HepG2 (cell line): ENCODE measurements around the gene ZBTB45. TPM values are rescaled to one million over a fixed set of nuclear protein-coding genes. Genes with fewer than 3 reads are reported as not detected.

Experiments
- HIVEP1 ChIP-seq: sonication (generic); formaldehyde crosslinking; IDR thresholded peaks from 2 replicates; pipeline ENCODE4 v1.4.0; 2020; ENCODE audit warnings: mild to moderate bottlenecking, missing genetic modification reagents
- HNRNPL ChIP-seq: fragments of 200-400 bp; formaldehyde crosslinking; IDR thresholded peaks from 2 replicates; pipeline ENCODE4 v1.6.1; 2017; ENCODE audit warnings: mild to moderate bottlenecking, low read depth, low read length
- MAZ ChIP-seq, 2 experiments: sonication (generic) in 1 of 2; formaldehyde crosslinking in 1 of 2; IDR thresholded peaks; 2 replicates each; pipeline versions ENCODE4 v1.5.0 to v1.6.1; 2012 to 2020; ENCODE audit warnings: low read depth in 2 of 2, mild to moderate bottlenecking in 2 of 2, borderline replicate concordance in 1 of 2, improper control_type of control experiment in 1 of 2, low read length in 1 of 2, missing genetic modification reagents in 1 of 2, moderate library complexity in 1 of 2
- MBD4 ChIP-seq: IDR thresholded peaks from 2 replicates; pipeline ENCODE4 v1.6.1; 2012; ENCODE audit warnings: low read length, inconsistent platforms, borderline replicate concordance
- MTA1 ChIP-seq: sonication (generic); formaldehyde crosslinking; IDR thresholded peaks from 2 replicates; pipeline ENCODE4 v1.4.0; 2020; ENCODE audit warnings: missing genetic modification reagents, mild to moderate bottlenecking, borderline replicate concordance
- NFE2L2 ChIP-seq: fragments of 150-350 bp; IDR thresholded peaks from 2 replicates; pipeline ENCODE4 v1.6.1; 2014; ENCODE audit warnings: low read length
- NFIC ChIP-seq: IDR thresholded peaks from 2 replicates; pipeline ENCODE4 v1.6.1; 2012; ENCODE audit warnings: mild to moderate bottlenecking, low read length, inconsistent platforms
- NPAS2 ChIP-seq: sonication (generic); formaldehyde crosslinking; IDR thresholded peaks from 2 replicates; pipeline ENCODE4 v1.8.0; 2022; ENCODE audit warnings: mild to moderate bottlenecking, missing genetic modification reagents, borderline replicate concordance
- SETDB1 ChIP-seq: sonication (generic); formaldehyde crosslinking; IDR thresholded peaks from 2 replicates; pipeline ENCODE4 v1.5.1; 2020; ENCODE audit warnings: missing genetic modification reagents, mild to moderate bottlenecking, borderline replicate concordance
- TBX3 ChIP-seq: fragments of 450-650 bp; IDR thresholded peaks from 2 replicates; pipeline ENCODE4 v1.6.1; 2017; ENCODE audit warnings: antibody characterized with exemption, mild to moderate bottlenecking, inconsistent platforms, borderline replicate concordance
- THAP8 ChIP-seq: sonication (generic); formaldehyde crosslinking; IDR thresholded peaks from 2 replicates; pipeline ENCODE4 v1.5.1; 2020; ENCODE audit warnings: missing genetic modification reagents, mild to moderate bottlenecking, borderline replicate concordance
- ZNF12 ChIP-seq: sonication (generic); formaldehyde crosslinking; IDR thresholded peaks from 2 replicates; pipeline ENCODE4 v1.5.0; 2020; ENCODE audit warnings: missing genetic modification reagents
- ZNF205 ChIP-seq: IDR thresholded peaks from 2 replicates; pipeline ENCODE4 v1.6.1; 2018; ENCODE audit warnings: missing biosample characterization, missing genetic modification reagents
- ZNF280D ChIP-seq: sonication (generic); formaldehyde crosslinking; IDR thresholded peaks from 2 replicates; pipeline ENCODE4 v1.5.1; 2020; ENCODE audit warnings: mild to moderate bottlenecking, missing genetic modification reagents
- ZNF546 ChIP-seq: sonication (generic); formaldehyde crosslinking; conservative IDR thresholded peaks from 2 replicates; pipeline ENCODE4 v1.8.1; 2023; ENCODE audit warnings: mild to moderate bottlenecking, missing genetic modification reagents
- ZNF563 ChIP-seq: sonication (generic); formaldehyde crosslinking; IDR thresholded peaks from 2 replicates; pipeline ENCODE4 v1.8.0; 2022; ENCODE audit warnings: mild to moderate bottlenecking, moderate library complexity, missing genetic modification reagents
- ZNF772 ChIP-seq: sonication (generic); formaldehyde crosslinking; IDR thresholded peaks from 2 replicates; pipeline ENCODE4 v1.5.0; 2020; ENCODE audit warnings: mild to moderate bottlenecking, missing genetic modification reagents
- ZNF781 ChIP-seq: sonication (generic); formaldehyde crosslinking; IDR thresholded peaks from 2 replicates; pipeline ENCODE4 v1.5.1; 2020; ENCODE audit warnings: borderline replicate concordance, mild to moderate bottlenecking, missing genetic modification reagents; ENCODE audit errors: not compliant biosample characterization
- ZSCAN22 ChIP-seq: sonication (generic); formaldehyde crosslinking; IDR thresholded peaks from 2 replicates; pipeline ENCODE4 v1.4.0; 2020; ENCODE audit warnings: mild to moderate bottlenecking, missing genetic modification reagents
- polyA plus RNA-seq, 8 experiments: library from polyadenylated mRNA; depleted of rRNA in 3 of 8; stranded (reverse) in 7 of 8; unstranded in 1 of 8; fragments of >200 nt; fragmentation: Illumina TruSeq in 4 of 8; extraction: Trizol in 4 of 8; gene quantifications; 2 replicates each; pipeline versions ENCODE4 v1.2.1 to v1.2.3, GENCODE V29; 2011 to 2016; ENCODE audit warnings: low read depth in 4 of 8, missing spikeins in 1 of 8, mixed read lengths in 1 of 8; ENCODE audit not compliant: insufficient read depth in 1 of 8
- total RNA-seq, 5 experiments: library from RNA; depleted of rRNA; stranded (reverse); fragments of >200 nt; fragmentation: Illumina TruSeq; extraction: Trizol; gene quantifications; 2 replicates each; pipeline ENCODE4 v1.2.3, GENCODE V29; 2016; ENCODE audit warnings: low read depth in 1 of 5
- TF ChIP-seq, protein P1 (sequence below): sonication (generic); formaldehyde crosslinking; IDR thresholded peaks from 2 replicates; pipeline ENCODE4 v1.4.0; 2020; ENCODE audit warnings: missing genetic modification reagents
- TF ChIP-seq, protein P2 (sequence below): IDR thresholded peaks from 2 replicates; pipeline ENCODE4 v1.6.1; 2016; ENCODE audit warnings: low read depth
- TF ChIP-seq, protein P3 (sequence below): sonication (generic); formaldehyde crosslinking; IDR thresholded peaks from 2 replicates; pipeline ENCODE4 v1.4.0; 2020; ENCODE audit warnings: missing genetic modification reagents

The ZBTB45 gene
- total and polyA plus RNA-seq, 2 of the 13 experiments (the other 11 are each of a cell fraction or from before 2014, with no cell fraction given) = 3.0 to 3.7 TPM

- TF ChIP-seq, protein P1, sequence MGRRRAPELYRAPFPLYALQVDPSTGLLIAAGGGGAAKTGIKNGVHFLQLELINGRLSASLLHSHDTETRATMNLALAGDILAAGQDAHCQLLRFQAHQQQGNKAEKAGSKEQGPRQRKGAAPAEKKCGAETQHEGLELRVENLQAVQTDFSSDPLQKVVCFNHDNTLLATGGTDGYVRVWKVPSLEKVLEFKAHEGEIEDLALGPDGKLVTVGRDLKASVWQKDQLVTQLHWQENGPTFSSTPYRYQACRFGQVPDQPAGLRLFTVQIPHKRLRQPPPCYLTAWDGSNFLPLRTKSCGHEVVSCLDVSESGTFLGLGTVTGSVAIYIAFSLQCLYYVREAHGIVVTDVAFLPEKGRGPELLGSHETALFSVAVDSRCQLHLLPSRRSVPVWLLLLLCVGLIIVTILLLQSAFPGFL (CRISPR knock-in tag) = no peak
- peak; percentile 39 for TF ChIP-seq ZNF781 (CRISPR knock-in tag)
- no peak for TF ChIP-seq NFIC
- TF ChIP-seq, protein P2, sequence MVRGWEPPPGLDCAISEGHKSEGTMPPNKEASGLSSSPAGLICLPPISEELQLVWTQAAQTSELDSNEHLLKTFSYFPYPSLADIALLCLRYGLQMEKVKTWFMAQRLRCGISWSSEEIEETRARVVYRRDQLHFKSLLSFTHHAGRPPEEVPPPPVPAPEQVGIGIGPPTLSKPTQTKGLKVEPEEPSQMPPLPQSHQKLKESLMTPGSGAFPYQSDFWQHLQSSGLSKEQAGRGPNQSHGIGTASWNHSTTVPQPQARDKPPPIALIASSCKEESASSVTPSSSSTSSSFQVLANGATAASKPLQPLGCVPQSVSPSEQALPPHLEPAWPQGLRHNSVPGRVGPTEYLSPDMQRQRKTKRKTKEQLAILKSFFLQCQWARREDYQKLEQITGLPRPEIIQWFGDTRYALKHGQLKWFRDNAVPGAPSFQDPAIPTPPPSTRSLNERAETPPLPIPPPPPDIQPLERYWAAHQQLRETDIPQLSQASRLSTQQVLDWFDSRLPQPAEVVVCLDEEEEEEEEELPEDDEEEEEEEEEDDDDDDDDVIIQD (CRISPR knock-in tag) = no peak
- no peak for TF ChIP-seq ZNF205
- TF ChIP-seq ZNF546 (CRISPR knock-in tag) = no peak
- no peak for TF ChIP-seq TBX3
- no peak for TF ChIP-seq MBD4
- TF ChIP-seq, protein P3, sequence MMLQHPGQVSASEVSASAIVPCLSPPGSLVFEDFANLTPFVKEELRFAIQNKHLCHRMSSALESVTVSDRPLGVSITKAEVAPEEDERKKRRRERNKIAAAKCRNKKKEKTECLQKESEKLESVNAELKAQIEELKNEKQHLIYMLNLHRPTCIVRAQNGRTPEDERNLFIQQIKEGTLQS (CRISPR knock-in tag) = no peak
- TF ChIP-seq NPAS2 (CRISPR knock-in tag) = no peak
- no peak for TF ChIP-seq HIVEP1 (CRISPR knock-in tag)
- no peak for TF ChIP-seq ZNF12 (CRISPR knock-in tag)
- TF ChIP-seq ZNF563 = peak; percentile 49; the same call in 1 of the 2 replicates
- no peak for TF ChIP-seq SETDB1
- no peak for TF ChIP-seq NFE2L2
- no peak for TF ChIP-seq THAP8 (CRISPR knock-in tag)
- peak; percentile 93 for TF ChIP-seq MTA1
- no peak for TF ChIP-seq MAZ (IDR thresholded peaks at IDR 0.05; ENCODE audit: borderline replicate concordance, low read depth, low read length)
- TF ChIP-seq MAZ (CRISPR knock-in tag; IDR thresholded peaks at IDR 0.05; ENCODE audit: low read depth) = 0 out of 2 replicates have a peak, but pooled peaks have one; percentile 33
- TF ChIP-seq ZNF772 (CRISPR knock-in tag) = peak; percentile 63; the same call in 1 of the 2 replicates
- no peak for TF ChIP-seq ZSCAN22 (CRISPR knock-in tag)
- TF ChIP-seq HNRNPL = peak; percentile 98
- peak; percentile 5; the same call in 1 of the 2 replicates for TF ChIP-seq ZNF280D
These were observed 8.0 kb downstream of the ZBTB45 start, which contains the start of gene SLC27A5 (continued) for GRCh38 chr19:58511353-58512208.
